Upper lobe of right lung (tissue), 1 donor: ENCODE measurements around the gene ZXDC. TPM values are rescaled to one million over a fixed set of nuclear protein-coding genes. Genes with fewer than 3 reads are reported as not detected.

Experiments
- ATAC-seq: fragments of 200-7000 bp; cut with Tn5 transposase; one replicate; pipeline ENCODE4 v1.9.1; 2020; ENCODE audit warnings: mild to moderate bottlenecking, moderate library complexity
- DNase-seq: peaks from one replicate; pipeline ENCODE4 v3.0.0-alpha.2; 2020
- H3K27ac ChIP-seq: fragments of 200-600 bp; one replicate; pipeline ENCODE4 v1.8.0; 2022
- H3K27me3 ChIP-seq: fragments of 200-600 bp; one replicate; pipeline ENCODE4 v1.8.0; 2022; ENCODE audit warnings: mild to moderate bottlenecking
- H3K36me3 ChIP-seq: fragments of 200-600 bp; one replicate; pipeline ENCODE4 v1.8.0; 2022
- H3K4me1 ChIP-seq: fragments of 200-600 bp; one replicate; pipeline ENCODE4 v1.8.0; 2022
- H3K4me3 ChIP-seq: fragments of 200-600 bp; one replicate; pipeline ENCODE4 v1.8.0; 2022; ENCODE audit warnings: mild to moderate bottlenecking
- H3K9me3 ChIP-seq: fragments of 200-600 bp; one replicate; pipeline ENCODE4 v1.8.0; 2022
- intact Hi-C: fragments of 100-400 bp; cut with DNase I; formaldehyde crosslinking; loops from one replicate; pipeline ENCODE4 v1.11.0; 2022
- total RNA-seq: library from RNA; stranded (reverse); fragmentation: NEBNext Ultra II Directional; extraction: Animal tissue kit (Norgen Biotek cat#: 25700); gene quantifications from one replicate; pipeline ENCODE4 v1.2.1, GENCODE V29; 2021
- TF ChIP-seq, protein P1 (sequence below): fragments of 200-600 bp; IDR thresholded peaks from one replicate; pipeline ENCODE4 v1.8.0; 2022; ENCODE audit warnings: antibody characterized with exemption
- donor health status: DM: no; HTN: yes; CAD: no; lungs with severe emphysema.

ZXDC gene
- total RNA-seq, 1 donor from 2014 or later = 40.3 TPM

GRCh38 chr3:126516936-126517290, 41.2 kb upstream of the ZXDC start:
- ATAC-seq (no peak), DNase-seq (no peak)
- intact Hi-C loops = no loop called here

GRCh38 chr3:126516152-126516935, 40.7 kb upstream of the ZXDC start:
- TF ChIP-seq, protein P1, sequence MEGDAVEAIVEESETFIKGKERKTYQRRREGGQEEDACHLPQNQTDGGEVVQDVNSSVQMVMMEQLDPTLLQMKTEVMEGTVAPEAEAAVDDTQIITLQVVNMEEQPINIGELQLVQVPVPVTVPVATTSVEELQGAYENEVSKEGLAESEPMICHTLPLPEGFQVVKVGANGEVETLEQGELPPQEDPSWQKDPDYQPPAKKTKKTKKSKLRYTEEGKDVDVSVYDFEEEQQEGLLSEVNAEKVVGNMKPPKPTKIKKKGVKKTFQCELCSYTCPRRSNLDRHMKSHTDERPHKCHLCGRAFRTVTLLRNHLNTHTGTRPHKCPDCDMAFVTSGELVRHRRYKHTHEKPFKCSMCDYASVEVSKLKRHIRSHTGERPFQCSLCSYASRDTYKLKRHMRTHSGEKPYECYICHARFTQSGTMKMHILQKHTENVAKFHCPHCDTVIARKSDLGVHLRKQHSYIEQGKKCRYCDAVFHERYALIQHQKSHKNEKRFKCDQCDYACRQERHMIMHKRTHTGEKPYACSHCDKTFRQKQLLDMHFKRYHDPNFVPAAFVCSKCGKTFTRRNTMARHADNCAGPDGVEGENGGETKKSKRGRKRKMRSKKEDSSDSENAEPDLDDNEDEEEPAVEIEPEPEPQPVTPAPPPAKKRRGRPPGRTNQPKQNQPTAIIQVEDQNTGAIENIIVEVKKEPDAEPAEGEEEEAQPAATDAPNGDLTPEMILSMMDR = no peak
- intact Hi-C loops = no loop called here
- Histone ChIP-seq H3K36me3 (no peaks in the 10 kb centered on the region), H3K4me3 (no peak overlapping the region), H3K4me1 (no peaks in the 10 kb centered on the region), H3K9me3 (no peaks in the 10 kb centered on the region), H3K27ac (no peak overlapping the region), H3K27me3 (no peaks in the 10 kb centered on the region)
- DNase-seq = peak; percentile 33
- ATAC-seq = no peak

More at GRCh38 chr3:126516936-126517290, 41.2 kb upstream of the ZXDC start:
- no peak overlapping the region for H3K27ac ChIP-seq
- H3K9me3 ChIP-seq = no peaks in the 10 kb centered on the region
- no peaks in the 10 kb centered on the region for H3K27me3 ChIP-seq
- no peak overlapping the region for H3K4me3 ChIP-seq
- H3K36me3 ChIP-seq = no peaks in the 10 kb centered on the region
- TF ChIP-seq, protein P1 = no peak
- H3K4me1 ChIP-seq = no peaks in the 10 kb centered on the region

DNA sequence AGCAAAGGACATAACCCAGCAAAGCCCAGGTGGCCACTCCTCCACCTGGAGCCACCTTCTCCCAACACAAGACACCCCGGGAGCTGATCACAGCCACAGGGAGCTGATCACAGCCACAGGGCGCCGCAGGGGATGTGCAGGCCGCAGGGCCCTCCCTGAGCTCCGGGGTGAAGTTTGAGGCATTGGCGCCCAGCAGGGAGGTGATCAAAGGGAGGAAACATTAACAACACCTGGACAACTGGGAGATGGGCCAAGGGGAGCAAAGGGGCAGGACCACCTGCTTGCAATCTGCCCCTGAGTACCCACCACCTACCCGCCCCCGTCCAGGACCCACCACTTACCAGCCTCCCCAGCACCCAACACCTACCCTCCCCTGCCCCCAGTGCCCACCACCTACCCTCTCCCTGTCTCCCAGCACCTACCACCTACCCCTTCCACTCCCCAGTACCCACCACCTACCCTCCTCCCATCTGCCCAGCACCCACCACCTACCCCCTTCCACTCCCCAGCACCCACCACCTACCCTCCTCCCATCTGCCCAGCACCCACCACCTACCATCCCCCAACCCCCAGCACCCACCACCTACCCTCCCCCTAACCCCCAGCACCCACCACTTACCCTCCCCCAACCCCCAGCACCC, 39.5 kb upstream of the ZXDC start:
- Histone ChIP-seq H3K4me3 (no peak overlapping the region), H3K9me3 (no peaks in the 10 kb centered on the region), H3K27me3 (no peaks in the 10 kb centered on the region), H3K36me3 (no peaks in the 10 kb centered on the region), H3K27ac (no peak overlapping the region), H3K4me1 (no peaks in the 10 kb centered on the region)
- TF ChIP-seq, protein P1 = no peak
- ATAC-seq = no peak
- peak; percentile 44 for DNase-seq
- intact Hi-C loops = no loop called here

DNA sequence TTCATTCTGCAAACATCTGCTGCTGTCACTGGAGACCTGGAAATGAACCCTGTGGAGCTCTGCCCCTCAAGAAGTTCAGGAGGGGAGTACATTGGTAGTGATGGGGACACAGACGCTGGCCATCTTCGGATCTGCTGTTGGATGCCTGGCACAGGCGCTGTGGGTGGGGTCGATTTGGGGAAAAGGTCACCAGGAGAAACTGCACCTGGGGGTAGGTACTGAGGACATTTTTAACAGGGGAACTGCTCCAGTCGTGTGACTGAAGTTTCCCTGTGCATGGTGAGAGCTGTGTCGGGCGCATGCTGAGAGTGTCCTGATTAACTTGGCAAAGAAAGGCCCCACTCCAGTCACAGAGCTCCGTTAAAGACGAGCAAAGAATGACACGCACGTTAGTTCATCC, 38.5 kb upstream of the ZXDC start:
- DNase-seq (peak; percentile 33), ATAC-seq (no peak)
- Histone ChIP-seq H3K4me3 (no peak overlapping the region), H3K27ac (no peak overlapping the region), H3K4me1 (no peaks in the 10 kb centered on the region), H3K27me3 (no peaks in the 10 kb centered on the region), H3K36me3 (no peaks in the 10 kb centered on the region), H3K9me3 (no peaks in the 10 kb centered on the region)
- intact Hi-C loops = no loop called here
- TF ChIP-seq, protein P1 = no peak

DNA sequence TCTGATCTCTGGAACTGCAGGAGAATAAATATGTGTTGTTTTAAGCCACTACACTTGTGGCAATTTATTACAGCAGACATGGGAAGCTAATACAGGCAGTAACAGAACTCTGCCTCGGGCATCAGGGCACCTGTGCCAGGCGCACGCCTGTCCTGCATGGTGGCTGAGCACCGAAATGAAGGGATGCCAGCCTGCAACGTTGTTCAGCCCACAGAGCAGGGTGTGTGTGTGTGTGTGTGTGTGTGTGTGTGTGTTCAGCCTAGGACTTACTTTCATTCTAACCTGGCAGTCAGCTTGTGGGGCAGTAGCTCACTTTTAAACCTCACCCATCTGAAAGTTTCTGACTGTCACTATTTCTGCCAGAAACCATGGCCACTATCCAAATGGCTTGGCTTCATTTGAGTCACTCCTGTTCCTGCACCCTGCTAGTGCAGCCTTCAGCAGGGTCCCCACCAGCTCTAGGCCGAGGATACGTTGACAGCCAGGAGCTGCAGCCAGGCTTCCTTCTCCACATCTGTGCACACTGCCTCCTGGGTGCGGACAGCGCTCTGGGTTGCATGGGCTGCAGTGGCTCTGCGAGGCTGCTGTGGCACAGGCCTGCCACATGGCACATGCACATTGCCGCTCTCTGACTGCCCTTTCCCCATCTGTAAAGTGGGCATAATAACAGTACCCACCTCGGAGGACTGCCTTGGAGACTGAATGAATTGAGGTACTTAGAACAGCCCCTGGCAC, 37.4 kb upstream of the ZXDC start:
- TF ChIP-seq, protein P1 = no peak
- intact Hi-C loops = no loop called here
- DNase-seq (peak; percentile 55), ATAC-seq (no peak)
- Histone ChIP-seq H3K27me3 (no peaks in the 10 kb centered on the region), H3K27ac (no peak overlapping the region), H3K4me3 (no peak overlapping the region), H3K9me3 (no peaks in the 10 kb centered on the region), H3K4me1 (no peaks in the 10 kb centered on the region), H3K36me3 (no peaks in the 10 kb centered on the region)
